Osteocyte (in vitro differentiated cells): Measurements from ENCODE around the gene ADGRL2. TPM values are rescaled to one million over a fixed set of nuclear protein-coding genes. Genes with fewer than 3 reads are reported as not detected.

ENCODE experiments used
- DNase-seq: peaks from one replicate; pipeline ENCODE4 v3.0.0; 2021; ENCODE audit warnings: mixed read lengths; ENCODE audit not compliant: unreplicated experiment; ENCODE audit errors: extremely low spot score
- H3K27ac Mint-ChIP-seq: one replicate; pipeline ENCODE4 v1.8.0; 2021; ENCODE audit warnings: mild to moderate bottlenecking, mixed read lengths; ENCODE audit not compliant: unreplicated experiment
- H3K27me3 Mint-ChIP-seq: one replicate; pipeline ENCODE4 v1.8.0; 2021; ENCODE audit warnings: mixed read lengths; ENCODE audit not compliant: unreplicated experiment
- H3K36me3 Mint-ChIP-seq: one replicate; pipeline ENCODE4 v1.8.0; 2021; ENCODE audit warnings: mixed read lengths; ENCODE audit not compliant: unreplicated experiment
- H3K4me1 Mint-ChIP-seq: one replicate; pipeline ENCODE4 v1.8.0; 2021; ENCODE audit warnings: mixed read lengths; ENCODE audit not compliant: unreplicated experiment
- H3K4me3 Mint-ChIP-seq: one replicate; pipeline ENCODE4 v1.8.0; 2021; ENCODE audit warnings: mild to moderate bottlenecking, moderate library complexity, mixed read lengths; ENCODE audit not compliant: unreplicated experiment
- H3K9me3 Mint-ChIP-seq: one replicate; pipeline ENCODE4 v1.8.0; 2021; ENCODE audit warnings: mixed read lengths; ENCODE audit not compliant: unreplicated experiment
- total RNA-seq: library from RNA; stranded (reverse); gene quantifications from 2 replicates; pipeline ENCODE4 v1.2.1, GENCODE V29; 2021
- TF ChIP-seq, protein P1 (sequence below): fragments of 200-600 bp; sonication (generic); IDR thresholded peaks from 2 replicates; pipeline ENCODE4 v1.5.0; 2021; ENCODE audit warnings: antibody characterized with exemption, mild to moderate bottlenecking, moderate library complexity

ADGRL2 gene
- total RNA-seq, 1 donor from 2014 or later, result 76.3 TPM

DNA sequence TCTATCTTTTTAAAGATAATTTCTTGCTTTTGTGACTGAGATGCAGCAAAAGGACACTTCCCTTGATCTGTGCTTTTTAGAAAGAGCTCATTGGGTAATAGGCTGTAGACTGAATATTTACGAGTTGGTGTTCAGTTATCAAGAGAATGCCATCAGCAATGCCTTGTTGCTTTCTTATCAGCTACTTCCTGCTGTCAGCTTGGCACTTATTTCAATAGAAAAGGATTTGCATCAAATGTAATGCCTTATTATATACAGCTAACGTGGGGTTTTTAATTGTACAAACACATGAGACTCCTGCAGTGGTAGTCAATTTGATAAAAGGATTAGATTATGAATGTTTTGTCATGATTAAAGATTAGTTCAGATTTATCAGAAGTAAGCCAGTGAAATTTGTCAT, 122.2 kb downstream of the ADGRL2 start:
- H3K27me3 Mint-ChIP-seq, result no peaks in the 10 kb centered on the region
- TF ChIP-seq, protein P1, sequence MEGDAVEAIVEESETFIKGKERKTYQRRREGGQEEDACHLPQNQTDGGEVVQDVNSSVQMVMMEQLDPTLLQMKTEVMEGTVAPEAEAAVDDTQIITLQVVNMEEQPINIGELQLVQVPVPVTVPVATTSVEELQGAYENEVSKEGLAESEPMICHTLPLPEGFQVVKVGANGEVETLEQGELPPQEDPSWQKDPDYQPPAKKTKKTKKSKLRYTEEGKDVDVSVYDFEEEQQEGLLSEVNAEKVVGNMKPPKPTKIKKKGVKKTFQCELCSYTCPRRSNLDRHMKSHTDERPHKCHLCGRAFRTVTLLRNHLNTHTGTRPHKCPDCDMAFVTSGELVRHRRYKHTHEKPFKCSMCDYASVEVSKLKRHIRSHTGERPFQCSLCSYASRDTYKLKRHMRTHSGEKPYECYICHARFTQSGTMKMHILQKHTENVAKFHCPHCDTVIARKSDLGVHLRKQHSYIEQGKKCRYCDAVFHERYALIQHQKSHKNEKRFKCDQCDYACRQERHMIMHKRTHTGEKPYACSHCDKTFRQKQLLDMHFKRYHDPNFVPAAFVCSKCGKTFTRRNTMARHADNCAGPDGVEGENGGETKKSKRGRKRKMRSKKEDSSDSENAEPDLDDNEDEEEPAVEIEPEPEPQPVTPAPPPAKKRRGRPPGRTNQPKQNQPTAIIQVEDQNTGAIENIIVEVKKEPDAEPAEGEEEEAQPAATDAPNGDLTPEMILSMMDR, result no peak

DNA sequence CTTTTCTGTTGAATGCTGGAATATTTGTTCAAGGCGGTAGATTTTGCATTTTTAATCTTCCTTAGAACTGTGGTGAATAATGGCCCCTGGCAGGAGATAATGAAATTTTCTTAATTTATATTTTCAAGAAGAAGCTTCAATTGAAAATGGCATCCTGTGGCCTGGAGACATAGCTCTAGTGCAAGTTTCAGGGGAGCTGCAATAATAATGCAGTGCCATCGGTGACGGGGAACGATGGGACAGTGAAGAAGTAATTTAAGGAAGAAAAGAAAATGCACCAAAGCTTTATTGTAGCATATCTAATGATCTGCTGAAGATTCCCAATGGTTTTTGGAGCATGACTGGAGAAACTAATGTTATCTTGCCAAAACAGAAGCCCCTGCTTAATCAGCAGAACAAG, 128.4 kb downstream of the ADGRL2 start:
- peaks cover 28% of the 10 kb centered on the region for H3K4me1 Mint-ChIP-seq
- peaks cover 7% of the 10 kb centered on the region for H3K36me3 Mint-ChIP-seq
- no peak overlapping the region for H3K27ac Mint-ChIP-seq
- H3K27me3 Mint-ChIP-seq, result no peaks in the 10 kb centered on the region
- H3K4me3 Mint-ChIP-seq, result no peak overlapping the region
- no peaks in the 10 kb centered on the region for H3K9me3 Mint-ChIP-seq
- DNase-seq, result no peak
- TF ChIP-seq, protein P1, result no peak

More for the DNA sequence above, 122.2 kb downstream of the ADGRL2 start:
- peaks cover 49% of the 10 kb centered on the region for H3K4me1 Mint-ChIP-seq
- H3K36me3 Mint-ChIP-seq, result peaks cover 2% of the 10 kb centered on the region
- DNase-seq, result no peak
- no peak overlapping the region for H3K27ac Mint-ChIP-seq
- no peak overlapping the region for H3K4me3 Mint-ChIP-seq
- H3K9me3 Mint-ChIP-seq, result no peaks in the 10 kb centered on the region

DNA sequence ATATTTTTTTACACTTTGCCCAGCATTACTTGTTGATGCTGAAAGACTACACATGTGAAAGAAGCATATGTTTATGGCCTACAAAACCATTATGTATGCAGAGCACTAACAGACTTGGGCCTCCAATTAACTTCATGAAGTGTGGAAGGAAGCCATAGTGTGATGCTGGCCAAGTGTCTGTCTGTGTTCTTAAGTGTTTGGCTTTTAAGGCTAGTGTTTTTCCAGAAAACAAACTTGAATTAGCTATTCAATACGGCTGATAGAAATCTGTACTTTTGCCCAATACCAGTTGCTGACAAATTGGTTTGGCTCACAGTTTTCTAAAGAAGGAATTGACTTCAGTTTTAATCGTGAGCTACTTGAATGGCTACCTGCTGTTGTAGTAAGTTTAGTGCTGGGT, 136.1 kb downstream of the ADGRL2 start:
- TF ChIP-seq, protein P1, result no peak
- Mint-ChIP-seq H3K4me3 (no peak overlapping the region), H3K36me3 (peaks cover 10% of the 10 kb centered on the region), H3K27ac (no peak overlapping the region), H3K27me3 (no peaks in the 10 kb centered on the region), H3K4me1 (peaks cover 6% of the 10 kb centered on the region), H3K9me3 (no peaks in the 10 kb centered on the region)
- DNase-seq, result no peak

DNA sequence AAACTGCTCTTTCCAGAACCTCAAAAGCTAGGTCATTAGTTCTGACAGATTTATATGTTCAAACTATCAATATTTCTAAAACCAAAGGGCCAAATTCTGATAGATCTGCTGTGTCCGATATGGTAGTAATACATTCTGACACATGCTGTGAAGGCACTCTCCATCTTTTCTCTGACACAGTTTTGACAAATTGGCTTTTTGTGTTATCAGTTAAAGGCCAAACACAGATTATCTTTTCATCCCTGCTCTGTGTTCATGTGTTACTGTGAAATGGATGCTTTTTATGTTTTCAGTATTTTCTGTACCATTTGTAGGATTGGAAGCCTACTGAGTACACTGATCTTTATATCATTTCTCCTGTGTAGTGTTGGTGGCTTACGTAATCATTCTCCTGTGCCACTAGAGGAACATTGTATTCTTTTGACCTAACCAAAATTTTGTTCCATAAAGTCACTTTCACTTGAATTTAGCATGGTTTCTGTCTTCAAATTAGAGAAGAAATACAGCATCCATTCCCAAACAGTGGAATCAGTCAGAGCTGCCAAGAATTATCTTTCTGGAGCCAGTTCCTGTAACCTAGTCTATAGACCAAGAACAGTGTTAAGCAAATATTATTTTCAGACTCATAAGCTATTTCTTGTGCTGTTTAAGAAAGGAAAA, 137.2 kb downstream of the ADGRL2 start:
- Mint-ChIP-seq H3K36me3 (peaks cover 15% of the 10 kb centered on the region), H3K4me1 (peaks cover 6% of the 10 kb centered on the region), H3K9me3 (no peaks in the 10 kb centered on the region), H3K4me3 (no peak overlapping the region), H3K27me3 (no peaks in the 10 kb centered on the region), H3K27ac (no peak overlapping the region)
- TF ChIP-seq, protein P1, result no peak
- no peak for DNase-seq

DNA sequence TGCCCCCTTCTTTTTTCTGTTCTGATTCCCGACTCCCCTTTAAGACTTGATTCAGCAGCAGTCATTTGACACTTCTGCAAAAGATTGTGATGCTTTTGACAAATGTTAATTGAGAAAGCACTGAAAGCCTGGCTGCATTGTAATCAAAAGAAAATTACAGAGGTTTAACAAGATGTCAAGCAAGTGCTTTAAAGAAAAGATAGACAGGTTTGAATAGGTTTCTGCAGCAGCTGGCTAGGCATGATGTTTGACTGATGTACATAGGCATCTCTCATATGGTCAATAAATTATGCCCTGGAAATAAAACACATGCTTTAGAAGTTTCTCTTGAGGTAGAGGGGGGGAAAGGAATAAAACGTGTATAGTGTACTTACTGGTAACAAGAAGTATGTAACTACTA, 147.8 kb downstream of the ADGRL2 start:
- TF ChIP-seq, protein P1, result no peak
- no peak overlapping the region for H3K27ac Mint-ChIP-seq
- H3K36me3 Mint-ChIP-seq, result peaks cover 34% of the 10 kb centered on the region
- H3K4me3 Mint-ChIP-seq, result no peak overlapping the region
- no peaks in the 10 kb centered on the region for H3K9me3 Mint-ChIP-seq
- H3K4me1 Mint-ChIP-seq, result peaks cover 9% of the 10 kb centered on the region
- no peaks in the 10 kb centered on the region for H3K27me3 Mint-ChIP-seq
- DNase-seq, result no peak
